ENCODE data around the gene MTSS2.
"Not testable (repeated sequence)": the region's sequence is repeated elsewhere in the genome, so short reads cannot be mapped to it uniquely, and the experiment has no call there.

Gene MTSS2

DNA sequence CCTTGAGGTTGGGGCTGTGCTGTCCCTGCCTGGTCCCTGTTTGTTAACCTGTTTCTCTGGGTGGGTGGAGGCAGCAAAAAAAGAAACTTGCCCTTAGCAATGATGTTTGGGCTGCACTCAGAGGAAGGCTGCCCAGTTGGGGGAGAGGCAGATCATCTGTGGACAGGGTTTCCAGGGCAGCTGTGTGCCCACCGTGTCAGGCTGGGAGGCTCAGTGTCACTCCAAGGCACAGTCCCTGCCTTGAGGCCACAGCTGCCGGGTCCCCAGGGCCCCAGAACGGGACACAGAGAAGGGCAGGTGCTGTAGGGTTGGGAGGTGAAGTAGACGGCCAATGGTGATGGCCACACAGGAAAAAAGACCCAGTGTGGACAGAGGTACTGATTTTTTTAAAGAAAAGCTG lies 35.6 kb downstream of the MTSS2 start:
- no peak for DNase-seq

DNA sequence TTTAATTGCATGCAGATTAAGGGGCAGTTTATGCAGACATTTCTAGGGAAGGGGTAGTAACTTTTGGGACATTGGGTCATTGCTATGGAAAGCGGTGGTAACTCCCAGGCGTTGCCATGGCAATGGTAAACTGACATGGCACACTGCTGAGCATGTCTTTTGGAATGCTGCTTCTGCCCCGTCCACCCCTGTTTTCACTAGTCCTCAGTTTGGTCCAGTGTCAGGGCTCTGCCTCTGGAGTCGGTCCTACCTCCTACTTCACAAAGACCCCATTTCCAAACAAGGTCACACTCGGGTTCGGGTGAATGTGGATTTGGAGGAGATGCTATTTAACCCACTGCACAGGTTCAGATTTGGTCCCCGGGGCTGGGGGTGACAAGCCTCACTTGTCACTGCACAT lies 36.6 kb downstream of the MTSS2 start:
- DNase-seq, result no peak

DNA sequence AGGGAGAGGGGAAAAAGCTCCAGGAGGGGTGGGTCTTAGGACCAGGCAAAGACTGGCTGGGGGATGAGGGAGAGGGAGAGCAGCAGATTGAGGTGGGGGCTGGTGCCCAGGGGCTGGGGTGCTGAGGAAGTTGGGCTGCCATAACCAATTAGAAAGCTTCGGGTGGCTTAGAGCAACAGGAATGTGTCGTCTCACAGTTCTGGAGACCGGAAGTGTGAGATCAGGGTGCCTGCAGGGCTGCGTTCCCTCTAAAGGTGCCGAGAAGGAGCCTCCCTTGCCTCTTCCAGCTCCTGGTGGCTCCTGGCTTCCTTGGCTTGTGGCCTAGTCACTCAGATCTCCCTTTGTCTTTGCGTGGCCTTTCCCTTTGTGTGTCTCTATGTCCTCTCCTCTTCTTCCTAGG lies 37.2 kb downstream of the MTSS2 start:
- no peak for DNase-seq

DNA sequence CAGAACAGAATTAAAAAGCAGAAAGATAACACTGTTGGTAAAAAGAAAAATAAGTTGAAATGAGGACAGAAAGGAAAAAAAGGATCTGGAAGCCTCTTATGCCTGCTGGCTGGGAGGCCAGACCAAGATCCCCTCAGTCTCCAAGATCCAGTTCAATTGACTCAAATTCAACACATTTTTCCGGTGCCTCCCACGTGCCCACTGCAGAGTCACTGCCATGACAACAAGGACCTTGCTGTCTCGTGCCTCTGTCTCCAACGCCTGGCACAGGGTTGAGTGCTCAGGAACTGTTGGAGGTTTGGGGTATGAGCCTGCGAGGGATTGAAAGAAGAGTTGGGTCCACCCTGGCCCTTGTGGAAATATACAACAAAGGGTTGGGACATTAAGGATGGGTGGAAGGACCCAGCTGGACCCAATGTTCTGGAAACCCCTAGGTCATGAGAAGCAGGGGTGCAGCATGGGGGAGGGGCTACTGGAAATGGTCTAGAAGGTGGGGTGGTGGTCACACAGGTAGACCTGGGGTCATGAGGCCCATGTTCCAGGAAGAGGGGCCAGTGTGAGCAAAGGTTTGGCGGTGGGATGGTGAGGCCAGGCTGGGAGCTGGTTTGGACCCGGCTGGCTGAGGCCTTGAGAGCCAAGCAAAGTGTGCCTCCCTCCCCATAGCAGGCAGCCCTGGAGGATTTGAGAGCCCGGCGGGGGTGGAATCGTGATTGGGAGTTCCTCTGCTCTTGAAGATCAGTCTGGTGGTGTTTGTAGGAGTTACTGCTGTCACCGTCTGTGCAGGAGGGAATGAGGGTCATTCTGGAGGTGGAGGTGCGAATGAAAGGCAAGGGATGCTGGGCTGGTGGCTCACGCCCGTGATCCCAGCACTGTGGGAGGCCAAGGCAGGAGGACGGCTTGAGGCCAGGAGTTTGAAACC lies 38.2 kb downstream of the MTSS2 start:
- DNase-seq, result no peak

DNA sequence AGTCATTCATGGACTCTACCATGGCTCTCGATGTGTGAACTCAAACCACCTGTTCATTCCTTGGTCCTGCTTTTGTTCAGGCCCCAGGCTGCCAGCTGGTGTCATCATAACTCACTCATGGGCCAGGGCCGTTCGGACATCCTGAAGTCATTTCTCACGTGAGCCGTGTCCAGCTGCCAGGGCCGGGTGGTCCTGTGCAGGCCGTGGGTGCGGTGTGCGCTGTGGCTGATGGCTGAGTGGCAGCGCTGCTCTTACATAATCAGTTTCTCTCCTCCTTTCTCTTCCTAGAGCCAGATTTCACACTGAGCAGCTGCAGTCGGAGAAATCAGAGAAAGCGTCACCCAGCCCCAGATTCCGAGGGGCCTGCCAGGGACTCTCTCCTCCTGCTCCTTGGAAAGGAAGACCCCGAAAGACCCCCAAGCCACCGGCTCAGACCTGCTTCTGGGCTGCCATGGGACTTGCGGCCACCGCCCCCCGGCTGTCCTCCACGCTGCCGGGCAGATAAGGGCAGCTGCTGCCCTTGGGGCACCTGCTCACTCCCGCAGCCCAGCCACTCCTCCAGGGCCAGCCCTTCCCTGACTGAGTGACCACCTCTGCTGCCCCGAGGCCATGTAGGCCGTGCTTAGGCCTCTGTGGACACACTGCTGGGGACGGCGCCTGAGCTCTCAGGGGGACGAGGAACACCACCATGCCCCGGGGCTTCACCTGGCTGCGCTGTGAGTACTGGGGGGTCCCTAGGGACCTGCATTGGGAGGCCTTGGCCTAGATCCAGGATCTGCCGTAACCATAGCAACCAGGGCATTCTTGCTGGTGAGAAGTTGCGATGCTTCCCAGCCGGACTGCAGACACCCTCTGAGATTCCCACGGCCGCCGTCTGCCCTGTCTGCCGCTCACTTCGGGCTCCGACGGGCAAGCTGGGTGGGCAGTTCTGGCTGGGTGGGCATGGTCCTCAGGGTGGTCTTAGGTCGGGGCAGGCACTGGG lies 39.3 kb downstream of the MTSS2 start, which contains the start of gene IL34:
Gene IL34, plus strand, starts transcription at position 300 of the 982 bp plus-strand sequence. Its CDS starts 389 bp downstream, at position 689.
- no peak for DNase-seq

DNA sequence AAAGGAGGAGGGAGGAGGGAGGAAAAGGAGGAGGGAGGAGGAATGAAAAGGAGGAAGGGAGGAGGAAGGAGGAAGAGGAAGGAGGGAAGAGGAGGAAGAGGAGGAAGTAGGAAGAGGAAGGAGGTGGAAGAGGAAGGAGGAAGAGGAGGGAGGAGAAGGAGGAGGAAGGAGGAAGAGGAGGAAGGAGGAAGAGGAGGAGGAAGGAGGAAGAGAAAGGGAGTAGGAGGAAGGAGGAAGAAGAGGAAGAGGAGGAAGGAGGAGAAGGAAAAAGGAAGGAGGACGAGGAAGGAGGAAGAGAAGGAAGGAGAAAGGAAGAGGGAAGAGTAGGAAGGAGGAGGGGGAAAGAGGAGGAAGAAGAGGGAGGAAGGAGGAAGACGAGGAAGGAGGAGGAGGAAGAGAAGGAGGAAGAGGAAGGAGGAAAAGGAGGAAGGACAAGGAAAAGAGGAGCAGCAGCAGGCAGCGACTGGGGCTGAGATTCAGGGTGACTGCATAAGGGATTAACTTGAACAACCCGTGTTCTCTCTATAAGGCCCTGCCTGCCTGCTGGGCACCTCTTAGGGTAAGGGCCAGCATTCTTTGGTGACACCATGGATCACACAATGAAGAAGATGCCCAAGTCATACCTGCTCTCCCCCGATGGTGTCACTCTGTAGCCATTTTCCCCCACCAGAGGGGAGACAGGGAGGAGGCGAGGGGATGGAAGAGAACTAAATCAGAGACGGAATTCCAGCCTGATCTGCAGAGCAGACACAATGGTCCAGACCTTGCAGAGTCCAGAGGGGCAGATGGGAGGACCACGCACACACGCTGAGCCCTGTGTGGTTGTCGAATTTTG lies 40.9 kb downstream of the MTSS2 start:
- DNase-seq, result no peak

DNA sequence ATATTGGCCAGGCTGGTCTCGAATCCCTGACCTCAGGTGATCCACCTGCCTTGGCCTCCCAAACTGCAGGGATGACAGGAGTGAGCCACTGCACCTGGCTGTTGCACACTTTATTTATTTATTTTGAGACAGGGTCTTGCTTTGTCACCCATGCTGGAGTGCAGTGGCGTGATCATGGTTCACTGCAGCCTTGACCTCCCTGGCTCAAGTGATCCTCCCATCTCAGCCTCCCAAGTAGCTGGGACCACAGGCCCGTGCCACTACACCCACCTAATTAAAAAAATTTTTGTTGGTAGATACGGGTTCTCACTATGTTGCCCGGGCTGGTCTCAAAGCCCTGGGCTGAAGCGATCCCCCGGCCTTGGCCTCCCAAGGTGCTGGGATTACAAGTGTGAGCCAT lies 42.6 kb downstream of the MTSS2 start:
- not testable (repeated sequence) for DNase-seq

DNA sequence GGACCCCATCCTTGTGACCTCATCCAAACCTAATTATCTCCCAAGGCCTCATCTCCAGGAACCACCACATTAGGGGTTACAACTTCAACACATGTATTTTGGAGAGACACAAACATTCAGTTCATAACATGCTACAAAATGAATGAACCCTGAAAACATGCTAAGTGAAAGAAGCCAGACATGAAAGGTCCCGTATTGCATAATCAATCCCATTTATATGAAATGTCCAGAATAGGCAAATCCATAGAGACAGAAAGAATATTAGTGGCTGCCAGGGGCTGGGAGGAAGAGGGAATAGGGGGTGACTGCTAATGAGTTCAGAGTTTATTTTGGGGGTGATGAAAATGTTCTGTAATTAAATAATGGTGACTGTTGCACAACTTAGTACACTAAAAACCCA lies 43.2 kb downstream of the MTSS2 start:
- no peak for DNase-seq

DNA sequence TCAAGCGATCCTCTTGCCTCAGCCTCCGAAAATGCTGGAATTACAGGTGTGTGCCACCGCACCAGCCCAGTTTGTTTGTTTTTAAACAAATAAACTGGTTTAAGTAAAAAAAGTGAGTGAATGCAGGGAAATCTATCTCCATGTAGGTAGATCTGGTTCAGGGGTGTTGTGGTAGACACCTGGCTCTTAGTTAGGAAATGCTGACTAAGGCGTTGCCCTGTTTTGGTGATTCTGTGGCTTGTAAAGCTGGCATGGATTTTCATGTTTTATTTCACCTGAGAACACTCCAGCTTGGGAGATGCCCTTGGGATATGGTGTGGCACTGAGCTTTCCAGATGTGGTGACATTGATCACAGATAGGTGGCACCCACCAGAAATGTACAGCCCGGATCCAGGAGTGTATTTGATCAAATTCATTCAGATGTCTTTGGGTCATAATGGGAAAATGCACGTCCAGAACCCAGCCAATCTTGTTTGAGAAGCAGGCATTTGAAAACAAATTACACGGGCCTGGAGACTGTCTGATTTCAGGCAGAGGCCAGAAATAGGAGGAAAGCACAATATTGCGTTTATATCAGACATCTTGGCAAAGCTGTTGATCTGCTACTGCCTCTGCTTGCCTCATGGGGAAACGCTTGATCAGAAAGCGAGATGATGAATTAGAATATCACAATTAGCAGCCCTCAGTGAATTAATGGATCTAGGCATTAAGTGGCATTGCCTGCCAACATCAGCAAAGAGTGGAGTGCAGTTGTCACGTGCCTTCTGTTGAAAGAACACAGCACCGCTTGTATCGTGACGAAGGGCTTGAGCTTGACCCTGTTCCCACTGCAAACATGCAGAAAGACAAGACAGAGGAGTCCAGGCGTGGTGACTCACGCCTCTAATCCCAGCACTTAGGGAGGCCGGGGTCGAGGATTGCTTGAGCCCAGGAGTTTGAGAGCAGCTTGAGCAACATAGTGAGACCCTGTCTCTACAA lies 46.8 kb downstream of the MTSS2 start:
- DNase-seq, result no peak
